HPDE6-E6E7 (cell line): ENCODE results near the gene OR56A5.

Source experiments
- DNase-seq: peaks from one replicate; pipeline ENCODE4 v3.0.0; 2011; ENCODE audit warnings: missing footprints; ENCODE audit errors: extremely low spot score

OR56A5 gene

GRCh38 chr11:5933116-5933515 lies 35.2 kb downstream of the OR56A5 start:
- DNase-seq = no peak

GRCh38 chr11:5932671-5933070 lies 35.6 kb downstream of the OR56A5 start:
- DNase-seq = no peak

- no peak for DNase-seq
Measured at GRCh38 chr11:5931061-5931460, 37.2 kb downstream of the OR56A5 start.

- no peak for DNase-seq
Measured at GRCh38 chr11:5930614-5931013, 37.7 kb downstream of the OR56A5 start.

- DNase-seq = no peak
Measured at GRCh38 chr11:5929571-5930368, 38.5 kb downstream of the OR56A5 start.

GRCh38 chr11:5928811-5929210 lies 39.5 kb downstream of the OR56A5 start:
- no peak for DNase-seq

GRCh38 chr11:5928271-5928670 lies 40.0 kb downstream of the OR56A5 start:
- DNase-seq = no peak

GRCh38 chr11:5923794-5924193 lies 44.5 kb downstream of the OR56A5 start:
- no peak for DNase-seq

GRCh38 chr11:5923427-5923776 lies 44.9 kb downstream of the OR56A5 start:
- no peak for DNase-seq

GRCh38 chr11:5922749-5923426 lies 45.4 kb downstream of the OR56A5 start:
- no peak for DNase-seq
